Breast epithelium (tissue), 3 donors: ENCODE results near the gene EEF1AKMT2. TPM values are rescaled to one million over a fixed set of nuclear protein-coding genes. Genes with fewer than 3 reads are reported as not detected.

Experiments used
- total RNA-seq, 3 donors: library from RNA; depleted of rRNA; stranded (reverse); fragments of >200 nt; gene quantifications; one replicate each; pipeline ENCODE4 v1.1.0, GENCODE V29; 2016

EEF1AKMT2 gene
- total RNA-seq, 3 donors from 2014 or later = 14.1 to 23.6 (median 23.2) TPM

Other genes starting within 250 kb of the EEF1AKMT2 start
- gene FAM53B, start 47.5 kb downstream of the EEF1AKMT2 start, total RNA-seq = 10 to 100 TPM; 17.0 to 39.7 (median 22.8) TPM
- 10 to 100 TPM; 11.4 to 13.9 (median 13.4) TPM for gene ABRAXAS2, start 9.9 kb upstream of the EEF1AKMT2 start, total RNA-seq
- 10 to 100 TPM; 32.4 to 37.4 (median 35.1) TPM for gene ZRANB1, start 150.2 kb upstream of the EEF1AKMT2 start, total RNA-seq